Kidney glomerular epithelial cell (primary cell): ENCODE measurements around the gene CEP135.
"Not testable (repeated sequence)": the region's sequence is repeated elsewhere in the genome, so short reads cannot be mapped to it uniquely, and the experiment has no call there.

ENCODE experiments used
- DNase-seq: peaks from one replicate; lab custom pipeline; 2025; lab: John Stamatoyannopoulos, UW

The CEP135 gene

GRCh38 chr4:55941881-55942396 lies 6.8 kb upstream of the CEP135 start:
- DNase-seq, result no peak

GRCh38 chr4:55947254-55947882 lies 1.4 kb upstream of the CEP135 start:
- peak; percentile 40 for DNase-seq

GRCh38 chr4:55947912-55948725 lies 626 bp upstream of the CEP135 start:
- peak; percentile 89 for DNase-seq

- DNase-seq, result no peak
Observed at GRCh38 chr4:55949482-55949802, 697 bp downstream of the CEP135 start.

GRCh38 chr4:55951191-55951922 lies 2.6 kb downstream of the CEP135 start:
- no peak for DNase-seq

GRCh38 chr4:55955710-55956109 lies 7.0 kb downstream of the CEP135 start:
- DNase-seq, result no peak

GRCh38 chr4:55959655-55960054 lies 10.9 kb downstream of the CEP135 start:
- DNase-seq, result no peak

GRCh38 chr4:55964046-55964445 lies 15.3 kb downstream of the CEP135 start:
- no peak for DNase-seq

- no peak for DNase-seq
Observed at GRCh38 chr4:55965585-55965984, 16.8 kb downstream of the CEP135 start.

GRCh38 chr4:55966324-55966723 lies 17.6 kb downstream of the CEP135 start:
- not testable (repeated sequence) for DNase-seq

GRCh38 chr4:55967376-55967775 lies 18.6 kb downstream of the CEP135 start:
- DNase-seq, result no peak

GRCh38 chr4:55973650-55974049 lies 24.9 kb downstream of the CEP135 start:
- DNase-seq, result no peak

- DNase-seq, result no peak
Observed at GRCh38 chr4:55977811-55978210, 29.1 kb downstream of the CEP135 start.

- DNase-seq, result no peak
Observed at GRCh38 chr4:55979562-55979961, 30.8 kb downstream of the CEP135 start.

- DNase-seq, result no peak
Observed at GRCh38 chr4:55980725-55981124, 32.0 kb downstream of the CEP135 start.

- no peak for DNase-seq
Observed at GRCh38 chr4:55982976-55983375, 34.2 kb downstream of the CEP135 start.

GRCh38 chr4:55989766-55990165 lies 41.0 kb downstream of the CEP135 start:
- no peak for DNase-seq

GRCh38 chr4:55993994-55994663 lies 45.4 kb downstream of the CEP135 start:
- DNase-seq, result no peak

- no peak for DNase-seq
Observed at GRCh38 chr4:55996646-55997045, 47.9 kb downstream of the CEP135 start.

- DNase-seq, result no peak
Observed at GRCh38 chr4:56003606-56004005, 54.9 kb downstream of the CEP135 start.

- DNase-seq, result no peak
Observed at GRCh38 chr4:56004235-56004634, 55.5 kb downstream of the CEP135 start.

GRCh38 chr4:56007154-56007553 lies 58.4 kb downstream of the CEP135 start:
- DNase-seq, result no peak
